Endothelial cell of umbilical vein (primary cell): ENCODE measurements around the gene BACH2.

Experiments used
- EZH2 ChIP-seq: IDR thresholded peaks from 2 replicates; pipeline ENCODE4 v1.6.1; 2012; ENCODE audit warnings: borderline replicate concordance, low read depth, mild to moderate bottlenecking, moderate library complexity, low read length, inconsistent platforms; ENCODE audit not compliant: severe bottlenecking
- POLR2A ChIP-seq: IDR thresholded peaks from 2 replicates; pipeline ENCODE4 v1.6.1; 2012; ENCODE audit warnings: low read depth, mild to moderate bottlenecking, control low read depth, low read length
- POLR2AphosphoS5 ChIP-seq: IDR thresholded peaks from 2 replicates; pipeline ENCODE4 v1.6.1; 2012; ENCODE audit warnings: low read depth, mild to moderate bottlenecking, control low read depth, low read length, moderate library complexity; ENCODE audit not compliant: insufficient read depth
- TF ChIP-seq, protein P1 (sequence below), 2 donors: IDR thresholded peaks; 1 replicate in 1 of 2; 2 replicates in 1 of 2; pipeline ENCODE4 v1.5.1; 2011; ENCODE audit warnings: low read length in 2 of 2, mild to moderate bottlenecking in 2 of 2, moderate library complexity in 2 of 2, control low read depth in 1 of 2, inconsistent platforms in 1 of 2, low read depth in 1 of 2; ENCODE audit not compliant: insufficient read depth in 1 of 2; ENCODE audit errors: extremely low read depth in 1 of 2

GRCh38 chr6:90214461-90214860 lies 82.2 kb downstream of the BACH2 start:
- TF ChIP-seq EZH2 (no peak), POLR2A (no peak), POLR2AphosphoS5 (no peak)
- TF ChIP-seq, protein P1, sequence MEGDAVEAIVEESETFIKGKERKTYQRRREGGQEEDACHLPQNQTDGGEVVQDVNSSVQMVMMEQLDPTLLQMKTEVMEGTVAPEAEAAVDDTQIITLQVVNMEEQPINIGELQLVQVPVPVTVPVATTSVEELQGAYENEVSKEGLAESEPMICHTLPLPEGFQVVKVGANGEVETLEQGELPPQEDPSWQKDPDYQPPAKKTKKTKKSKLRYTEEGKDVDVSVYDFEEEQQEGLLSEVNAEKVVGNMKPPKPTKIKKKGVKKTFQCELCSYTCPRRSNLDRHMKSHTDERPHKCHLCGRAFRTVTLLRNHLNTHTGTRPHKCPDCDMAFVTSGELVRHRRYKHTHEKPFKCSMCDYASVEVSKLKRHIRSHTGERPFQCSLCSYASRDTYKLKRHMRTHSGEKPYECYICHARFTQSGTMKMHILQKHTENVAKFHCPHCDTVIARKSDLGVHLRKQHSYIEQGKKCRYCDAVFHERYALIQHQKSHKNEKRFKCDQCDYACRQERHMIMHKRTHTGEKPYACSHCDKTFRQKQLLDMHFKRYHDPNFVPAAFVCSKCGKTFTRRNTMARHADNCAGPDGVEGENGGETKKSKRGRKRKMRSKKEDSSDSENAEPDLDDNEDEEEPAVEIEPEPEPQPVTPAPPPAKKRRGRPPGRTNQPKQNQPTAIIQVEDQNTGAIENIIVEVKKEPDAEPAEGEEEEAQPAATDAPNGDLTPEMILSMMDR (IDR thresholded peaks at IDR 0.05; ENCODE audit: extremely low read depth in 1 of 2, insufficient read depth in 1 of 2, low read depth in 1 of 2, low read length in 2 of 2) = no peak
